H1 (cell line): ENCODE measurements around the gene PTPN3. TPM values are rescaled to one million over a fixed set of nuclear protein-coding genes. Genes with fewer than 3 reads are reported as not detected.

Experiments used
- CTCF ChIA-PET: fragments of 300-600 bp; sonication (Branson Sonifier 250); formaldehyde crosslinking; loops from one replicate; lab custom pipeline; 2021; ENCODE audit not compliant: partially characterized antibody; lab: Charles Lee
- POLR2A ChIA-PET: fragments of 300-600 bp; sonication (Branson Sonifier 250); formaldehyde crosslinking; loops from one replicate; lab custom pipeline; 2021; ENCODE audit warnings: inconsistent platforms; ENCODE audit not compliant: partially characterized antibody; lab: Charles Lee
- DNase-seq, 2 experiments: peaks; one replicate each; pipeline versions ENCODE4 v3.0.0 to v3.0.0-alpha.2; 2010 to 2022; ENCODE audit warnings: low spot score in 2 of 2, low read depth in 1 of 2, mixed read lengths in 1 of 2
- FAIRE-seq: peaks from 2 replicates; lab custom pipeline; 2011; peaks lifted over from hg19 to GRCh38; lab: Jason Lieb, UNC
- H2AFZ ChIP-seq: 2 replicates; pipeline ENCODE4 v1.8.1; 2012; ENCODE audit warnings: low read length, inconsistent platforms
- H2AK5ac ChIP-seq: 2 replicates; pipeline ENCODE4 v1.6.1; 2013; ENCODE audit warnings: low read depth, low read length
- H2BK120ac ChIP-seq: replicated peaks from 2 replicates; pipeline ENCODE3; 2013; ENCODE audit warnings: low read depth, low read length, inconsistent platforms
- H2BK12ac ChIP-seq: 2 replicates; pipeline ENCODE4 v1.6.1; 2013; ENCODE audit warnings: low read depth, low read length
- H2BK15ac ChIP-seq: 2 replicates; pipeline ENCODE4 v1.6.1; 2013; ENCODE audit warnings: low read length
- H2BK20ac ChIP-seq: 2 replicates; pipeline ENCODE4 v1.6.1; 2013; ENCODE audit warnings: low read length
- H2BK5ac ChIP-seq: 2 replicates; pipeline ENCODE4 v1.6.1; 2013; ENCODE audit warnings: low read depth, low read length
- H3K14ac ChIP-seq: 2 replicates; pipeline ENCODE4 v1.6.1; 2013; ENCODE audit warnings: inconsistent platforms; ENCODE audit not compliant: insufficient read length
- H3K18ac ChIP-seq: 2 replicates; pipeline ENCODE4 v1.6.1; 2013; ENCODE audit warnings: low read length; ENCODE audit errors: extremely low read depth
- H3K23ac ChIP-seq: 2 replicates; pipeline ENCODE4 v1.6.1; 2013; ENCODE audit warnings: inconsistent platforms; ENCODE audit not compliant: insufficient read length
- H3K23me2 ChIP-seq: 2 replicates; pipeline ENCODE4 v1.6.1; 2013; ENCODE audit warnings: low read depth, low read length
- H3K27ac ChIP-seq: 2 replicates; pipeline ENCODE4 v1.6.1; 2011; ENCODE audit warnings: low read depth, low read length, inconsistent platforms
- H3K27me3 ChIP-seq, 4 experiments: replicated peaks in 1 of 4; 1 replicate in 1 of 4; 2 replicates in 3 of 4; pipeline versions ENCODE4 v1.6.1 to v1.8.1; 2011 to 2013; ENCODE audit warnings: low read length in 3 of 4, mild to moderate bottlenecking in 3 of 4, inconsistent platforms in 2 of 4, mixed read lengths in 2 of 4, moderate library complexity in 1 of 4; ENCODE audit not compliant: control insufficient read depth in 3 of 4, insufficient read depth in 3 of 4; ENCODE audit errors: extremely low read depth in 1 of 4
- H3K36me3 ChIP-seq, 4 experiments: 2 replicates each; pipeline versions ENCODE4 v1.6.1 to v1.8.1; 2011 to 2013; ENCODE audit warnings: mild to moderate bottlenecking in 4 of 4, low read length in 3 of 4, moderate library complexity in 2 of 4, control low read depth in 1 of 4, inconsistent platforms in 1 of 4; ENCODE audit not compliant: insufficient read depth in 4 of 4, control insufficient read depth in 2 of 4
- H3K4ac ChIP-seq: replicated peaks from 2 replicates; pipeline ENCODE3; 2013; ENCODE audit warnings: low read length, low read depth, mixed read lengths, inconsistent platforms; ENCODE audit not compliant: insufficient read length
- H3K4me1 ChIP-seq, 4 experiments: replicated peaks in 1 of 4; 1 replicate in 1 of 4; 2 replicates in 3 of 4; pipeline versions ENCODE4 v1.6.1 to v1.8.1; 2011 to 2013; ENCODE audit warnings: low read length in 3 of 4, inconsistent platforms in 2 of 4, mixed read lengths in 1 of 4; ENCODE audit not compliant: insufficient read depth in 4 of 4, control insufficient read depth in 3 of 4
- H3K4me2 ChIP-seq, 2 experiments: 2 replicates each; pipeline versions ENCODE4 v1.6.1 to v1.8.1; 2011 to 2013; ENCODE audit warnings: low read depth in 2 of 2, low read length in 2 of 2, control low read depth in 1 of 2, inconsistent platforms in 1 of 2, mild to moderate bottlenecking in 1 of 2; ENCODE audit not compliant: insufficient read depth in 1 of 2
- H3K4me3 ChIP-seq, 4 experiments: fragments of 200-600, 300-600 bp in 1 of 4; sonication (generic), shearing (Covaris generic), sonication (Bioruptor Twin) in 1 of 4; 2 replicates each; pipeline versions ENCODE4 v1.5.1 to v1.8.1; 2011 to 2016; ENCODE audit warnings: low read length in 4 of 4, low read depth in 3 of 4, control low read depth in 2 of 4, inconsistent platforms in 2 of 4, mild to moderate bottlenecking in 2 of 4, mixed read lengths in 1 of 4, moderate library complexity in 1 of 4; ENCODE audit not compliant: insufficient read depth in 2 of 4; ENCODE audit errors: extremely low read depth in 1 of 4
- H3K56ac ChIP-seq: replicated peaks from 2 replicates; pipeline ENCODE3; 2013; ENCODE audit warnings: low read depth, mild to moderate bottlenecking, mixed read lengths, low read length, inconsistent platforms; ENCODE audit not compliant: insufficient read length
- H3K79me1 ChIP-seq: 2 replicates; pipeline ENCODE4 v1.6.1; 2013; ENCODE audit warnings: low read depth, low read length, control low read depth
- H3K79me2 ChIP-seq, 2 experiments: 2 replicates each; pipeline versions ENCODE4 v1.6.1 to v1.8.1; 2012 to 2013; ENCODE audit warnings: low read length in 2 of 2, mild to moderate bottlenecking in 2 of 2, inconsistent platforms in 1 of 2; ENCODE audit not compliant: insufficient read depth in 2 of 2, control insufficient read depth in 1 of 2
- H3K9ac ChIP-seq, 4 experiments: replicated peaks in 1 of 4; 1 replicate in 1 of 4; 2 replicates in 3 of 4; pipeline versions ENCODE4 v1.6.1 to v1.8.1; 2011 to 2013; ENCODE audit warnings: low read depth in 3 of 4, low read length in 3 of 4, control low read depth in 2 of 4, mild to moderate bottlenecking in 2 of 4, moderate library complexity in 2 of 4, inconsistent platforms in 1 of 4; ENCODE audit errors: extremely low read depth in 1 of 4
- H3K9me3 ChIP-seq, 2 experiments: 2 replicates each; pipeline versions ENCODE4 v1.6.1 to v1.8.1; 2012 to 2013; ENCODE audit warnings: mild to moderate bottlenecking in 2 of 2, moderate library complexity in 2 of 2, control low read depth in 1 of 2, inconsistent platforms in 1 of 2, low read depth in 1 of 2, low read length in 1 of 2, mixed read lengths in 1 of 2; ENCODE audit not compliant: insufficient read depth in 2 of 2
- H4K20me1 ChIP-seq, 2 experiments: replicated peaks in 1 of 2; 2 replicates each; pipeline versions ENCODE3 to v1.8.1; 2011 to 2013; ENCODE audit warnings: inconsistent platforms in 2 of 2, low read length in 2 of 2, mild to moderate bottlenecking in 1 of 2; ENCODE audit not compliant: insufficient read depth in 2 of 2, control insufficient read depth in 1 of 2
- H4K5ac ChIP-seq: 2 replicates; pipeline ENCODE4 v1.6.1; 2013; ENCODE audit warnings: low read length, low read depth, mixed read lengths, inconsistent platforms; ENCODE audit not compliant: insufficient read length
- H4K8ac ChIP-seq: 2 replicates; pipeline ENCODE4 v1.8.0; 2013; ENCODE audit warnings: mild to moderate bottlenecking, moderate library complexity, low read length, inconsistent platforms; ENCODE audit not compliant: insufficient read depth; ENCODE audit errors: extremely low read depth
- H4K91ac ChIP-seq: replicated peaks from 2 replicates; pipeline ENCODE3; 2013; ENCODE audit warnings: low read length, mixed read lengths, inconsistent platforms; ENCODE audit not compliant: insufficient read length
- BACH1 ChIP-seq: IDR thresholded peaks from 2 replicates; pipeline ENCODE4 v1.6.1; 2012; ENCODE audit warnings: low read length, improper control_type of control experiment
- CEBPB ChIP-seq: IDR thresholded peaks from 2 replicates; pipeline ENCODE4 v1.6.1; 2012; ENCODE audit warnings: low read depth, low read length
- EP300 ChIP-seq, 2 experiments: IDR thresholded peaks; 1 replicate in 1 of 2; 2 replicates in 1 of 2; pipeline ENCODE4 v1.6.1; 2011 to 2012; ENCODE audit warnings: low read depth in 2 of 2, low read length in 2 of 2, mild to moderate bottlenecking in 2 of 2, borderline replicate concordance in 1 of 2, inconsistent platforms in 1 of 2, moderate library complexity in 1 of 2
- MAFK ChIP-seq: IDR thresholded peaks from 2 replicates; pipeline ENCODE4 v1.6.1; 2012; ENCODE audit warnings: low read depth, mild to moderate bottlenecking, improper control_type of control experiment, low read length
- POLR2AphosphoS5 ChIP-seq: IDR thresholded peaks from 2 replicates; pipeline ENCODE4 v1.6.1; 2011; ENCODE audit warnings: low read depth, low read length
- WGBS, 2 experiments: shearing (Covaris generic) in 1 of 2; methylation state at CpG; one replicate each; pipeline versions ENCODE4 v1.1.6 to v1.1.7; 2013 to 2015; ENCODE audit warnings: low lambda C conversion rate in 2 of 2, mixed read lengths in 2 of 2, inconsistent platforms in 1 of 2, low coverage in 1 of 2, missing lambda C conversion rate in 1 of 2; ENCODE audit not compliant: insufficient replicate concordance in 2 of 2, insufficient coverage in 1 of 2, insufficient read length in 1 of 2; ENCODE audit errors: extremely low coverage in 1 of 2, missing lambda C conversion rate in 1 of 2; 5-methylcytosine and 5-hydroxymethylcytosine counted together
- polyA plus RNA-seq, 7 experiments: library from polyadenylated mRNA; depleted of rRNA in 3 of 7; stranded (reverse) in 5 of 7; unstranded in 2 of 7; fragments of >200 nt in 5 of 7; fragments of 200-250 nt in 2 of 7; gene quantifications; 1 replicate in 5 of 7; 2 replicates in 1 of 7; 4 replicates in 1 of 7; pipeline versions ENCODE4 v1.2.1 to v1.2.3, GENCODE V29; 2011 to 2013; ENCODE audit warnings: missing spikeins in 2 of 7, mixed read lengths in 2 of 7
- total RNA-seq: library from RNA; stranded (reverse); fragmentation: NEBNext Ultra II Directional; extraction: Animal tissue kit (Norgen Biotek cat#: 25700); gene quantifications from 2 replicates; pipeline ENCODE4 v1.2.1, GENCODE V29; 2021
- TF ChIP-seq, protein P1 (sequence below): IDR thresholded peaks from 2 replicates; pipeline ENCODE4 v1.6.1; 2012; ENCODE audit warnings: inconsistent platforms

Gene PTPN3
- total and polyA plus RNA-seq, 2 of the 8 experiments (the other 6 are each of a cell fraction or from before 2014, with no cell fraction given) = 2.9 to 3.7 TPM

DNA sequence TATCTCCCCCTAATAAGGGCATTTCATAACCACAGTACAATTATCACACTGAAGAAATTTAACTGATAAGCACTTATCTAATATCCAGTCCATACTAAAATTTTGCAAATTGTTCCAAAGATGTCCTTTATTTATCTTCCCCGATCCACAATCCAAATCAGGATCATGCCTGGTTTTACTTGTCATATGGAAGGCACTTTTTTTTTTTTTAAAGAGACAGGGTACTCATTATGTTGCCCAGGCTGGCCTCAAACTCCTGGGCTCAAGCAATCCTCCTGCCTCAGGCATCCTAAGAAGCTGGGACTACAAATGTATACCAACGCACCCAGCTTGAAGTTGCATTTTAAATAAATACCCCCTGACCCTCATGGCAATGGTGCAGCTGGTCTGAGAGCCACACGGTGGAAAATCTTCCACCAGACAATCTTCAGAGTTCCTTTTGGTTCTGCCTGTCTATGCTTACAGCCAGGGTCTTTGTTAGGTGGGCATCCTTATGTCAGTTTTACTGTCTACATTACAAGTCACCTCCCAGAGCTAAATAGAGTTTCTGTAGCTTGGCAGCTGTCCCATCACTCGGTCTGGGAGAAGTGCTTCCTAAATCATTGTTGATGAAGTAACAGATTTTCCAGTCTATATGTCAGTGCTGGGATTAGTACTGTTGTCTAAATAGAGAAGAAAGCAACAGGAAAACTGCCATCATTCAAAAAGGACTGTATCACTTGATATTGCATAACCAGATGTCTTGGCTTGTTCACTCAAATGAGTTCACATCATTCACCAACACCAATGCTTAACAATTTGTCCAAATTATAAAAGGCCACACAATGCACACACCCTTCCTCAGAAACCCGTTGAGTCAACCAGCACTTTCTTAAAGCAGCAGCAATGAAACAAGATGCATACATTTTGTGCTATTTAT lies 26.4 kb downstream of the PTPN3 start:
- H3K9me3 ChIP-seq = no peaks in the 10 kb centered on the region
- no peak for DNase-seq
- H3K79me1 ChIP-seq = no peaks in the 10 kb centered on the region
- H3K14ac ChIP-seq = no peak overlapping the region
- no peak overlapping the region for H3K4ac ChIP-seq
- H3K56ac ChIP-seq = no peak overlapping the region
- H2AFZ ChIP-seq = no peak overlapping the region
- H3K79me2 ChIP-seq = no peaks in the 10 kb centered on the region
- H3K4me2 ChIP-seq = no peak overlapping the region
- no peak overlapping the region for H3K18ac ChIP-seq
- no peak overlapping the region for H3K23ac ChIP-seq
- no peak overlapping the region for H2BK12ac ChIP-seq
- CTCF ChIA-PET = interaction anchor here (0.5 to 8.8 kb wide), 7 partner anchors 17 to 241 kb away, joined by 3 to 236 read pairs (median 4); no protein-coding TSS in a partner anchor
- H2BK20ac ChIP-seq = no peak overlapping the region
- no peaks in the 10 kb centered on the region for H4K20me1 ChIP-seq
- H3K4me3 ChIP-seq = no peak overlapping the region
- H3K36me3 ChIP-seq = no peaks in the 10 kb centered on the region
- H4K5ac ChIP-seq = no peak overlapping the region
- no peaks in the 10 kb centered on the region for H3K4me1 ChIP-seq
- POLR2A ChIA-PET = no interaction called here
- no peak for FAIRE-seq
- no peak overlapping the region for H4K8ac ChIP-seq
- H3K9ac ChIP-seq = no peak overlapping the region
- no peak overlapping the region for H2BK15ac ChIP-seq
- no peak overlapping the region for H3K27ac ChIP-seq
- H3K27me3 ChIP-seq = no peaks in the 10 kb centered on the region
- no peak overlapping the region for H2BK5ac ChIP-seq
- 84% methylated on average over 5 of the region's 5 CpGs; no CpG with 5 or more reads in 1 of the 2 experiments for WGBS, 2 experiments
- no peak overlapping the region for H2BK120ac ChIP-seq
- H4K91ac ChIP-seq = no peak overlapping the region
- no peaks in the 10 kb centered on the region for H3K23me2 ChIP-seq
- H2AK5ac ChIP-seq = no peak overlapping the region
- no peak for TF ChIP-seq MAFK
- no peak for TF ChIP-seq CEBPB
- TF ChIP-seq POLR2AphosphoS5 = no peak
- TF ChIP-seq, protein P1, sequence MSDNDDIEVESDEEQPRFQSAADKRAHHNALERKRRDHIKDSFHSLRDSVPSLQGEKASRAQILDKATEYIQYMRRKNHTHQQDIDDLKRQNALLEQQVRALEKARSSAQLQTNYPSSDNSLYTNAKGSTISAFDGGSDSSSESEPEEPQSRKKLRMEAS = no peak
- TF ChIP-seq EP300 (IDR thresholded peaks at IDR 0.05; ENCODE audit: borderline replicate concordance in 1 of 2, low read depth in 2 of 2, low read length in 2 of 2) = no peak
- no peak for TF ChIP-seq BACH1
